Keratinocyte (primary cell): ENCODE results near the gene PLAC9. TPM values are rescaled to one million over a fixed set of nuclear protein-coding genes. Genes with fewer than 3 reads are reported as not detected.

Experiments used
- DNase-seq: peaks from one replicate; pipeline ENCODE4 v3.0.0-alpha.2; 2011; ENCODE audit warnings: low read depth, missing footprints, low spot score
- FAIRE-seq: peaks from 2 replicates; lab custom pipeline; 2011; peaks lifted over from hg19 to GRCh38; lab: Jason Lieb, UNC
- H2AFZ ChIP-seq: 2 replicates; pipeline ENCODE4 v1.6.0; 2012; ENCODE audit warnings: low read length, control low read depth, inconsistent platforms; ENCODE audit not compliant: control insufficient read depth
- H3K27ac ChIP-seq: 2 replicates; pipeline ENCODE4 v1.5.1; 2011; ENCODE audit warnings: low read length; ENCODE audit not compliant: control insufficient read depth, insufficient read depth
- H3K27me3 ChIP-seq: 3 replicates; pipeline ENCODE4 v1.6.0; 2011; ENCODE audit warnings: low read length; ENCODE audit not compliant: control insufficient read depth, insufficient read depth; ENCODE audit errors: extremely low read depth
- H3K36me3 ChIP-seq, 2 experiments: 2 replicates in 1 of 2; 3 replicates in 1 of 2; pipeline ENCODE4 v1.5.1; 2011; ENCODE audit warnings: low read length in 2 of 2, mild to moderate bottlenecking in 1 of 2; ENCODE audit not compliant: control insufficient read depth in 2 of 2, insufficient read depth in 2 of 2; ENCODE audit errors: extremely low read depth in 1 of 2
- H3K4me1 ChIP-seq: 3 replicates; pipeline ENCODE4 v1.5.1; 2011; ENCODE audit warnings: low read length; ENCODE audit not compliant: control insufficient read depth, insufficient read depth; ENCODE audit errors: extremely low read depth
- H3K4me2 ChIP-seq: 3 replicates; pipeline ENCODE4 v1.6.0; 2011; ENCODE audit warnings: low read depth, low read length; ENCODE audit not compliant: control insufficient read depth, insufficient read depth; ENCODE audit errors: extremely low read depth
- H3K4me3 ChIP-seq, 3 experiments: fragments of 200-600 bp in 1 of 3; sonication (generic) in 1 of 3; 2 replicates in 2 of 3; 3 replicates in 1 of 3; pipeline ENCODE4 v1.5.1; 2011 to 2016; ENCODE audit warnings: low read length in 3 of 3, mild to moderate bottlenecking in 3 of 3, control low read depth in 2 of 3, inconsistent platforms in 1 of 3, low read depth in 1 of 3, mixed read lengths in 1 of 3, mixed run types in 1 of 3, moderate library complexity in 1 of 3; ENCODE audit not compliant: control insufficient read depth in 2 of 3, insufficient read depth in 2 of 3; ENCODE audit errors: extremely low read depth in 1 of 3
- H3K79me2 ChIP-seq: 2 replicates; pipeline ENCODE4 v1.6.0; 2012; ENCODE audit warnings: low read length; ENCODE audit not compliant: control insufficient read depth, insufficient read depth
- H3K9ac ChIP-seq: 3 replicates; pipeline ENCODE4 v1.6.0; 2011; ENCODE audit warnings: low read length; ENCODE audit not compliant: control insufficient read depth, insufficient read depth; ENCODE audit errors: extremely low read depth
- H3K9me1 ChIP-seq: 3 replicates; pipeline ENCODE4 v1.6.0; 2011; ENCODE audit warnings: low read length; ENCODE audit not compliant: control insufficient read depth, insufficient read depth; ENCODE audit errors: extremely low read depth
- H3K9me3 ChIP-seq: 2 replicates; pipeline ENCODE4 v1.5.1; 2012; ENCODE audit warnings: low read depth, low read length; ENCODE audit not compliant: control insufficient read depth
- H4K20me1 ChIP-seq: 3 replicates; pipeline ENCODE4 v1.6.0; 2011; ENCODE audit warnings: low read length; ENCODE audit not compliant: control insufficient read depth, insufficient read depth; ENCODE audit errors: extremely low read depth
- EZH2 ChIP-seq: IDR thresholded peaks from one replicate; pipeline ENCODE4 v1.6.1; 2012; ENCODE audit warnings: inconsistent platforms, mild to moderate bottlenecking, low read length, moderate library complexity
- dilution Hi-C: fragments of 300-500 bp; cut with MboI; formaldehyde crosslinking; loops from one replicate; pipeline ENCODE4 v1.7.0; 2020; ENCODE audit warnings: low sequenced_read_pairs; ENCODE audit not compliant: extremely low pct_ligation_motif_present
- polyA plus RNA-seq, 5 experiments: library from polyadenylated mRNA; depleted of rRNA in 3 of 5; stranded (reverse) in 3 of 5; stranded (forward) in 1 of 5; unstranded in 1 of 5; fragments of >200 nt; gene quantifications; 1 replicate in 1 of 5; 2 replicates in 3 of 5; 3 replicates in 1 of 5; pipeline versions ENCODE4 v1.2.1 to v1.2.3, GENCODE V29; 2011 to 2012; ENCODE audit warnings: missing spikeins in 2 of 5, low read depth in 1 of 5, low replicate concordance in 1 of 5
- TF ChIP-seq, protein P1 (sequence below), 3 experiments: IDR thresholded peaks in 1 of 3; conservative IDR thresholded peaks in 1 of 3; optimal IDR thresholded peaks in 1 of 3; 2 replicates in 2 of 3; 3 replicates in 1 of 3; pipeline versions ENCODE3 to v1.5.1; 2011; ENCODE audit warnings: low read length in 3 of 3, mild to moderate bottlenecking in 3 of 3, moderate library complexity in 2 of 3, control low read depth in 1 of 3, inconsistent platforms in 1 of 3; ENCODE audit not compliant: insufficient read depth in 2 of 3; ENCODE audit errors: extremely low read depth in 1 of 3

Gene PLAC9
- polyA plus RNA-seq, 1 donor (not counting 4 experiments of a cell fraction or from before 2014, with no cell fraction given) = 0.39 TPM

DNA sequence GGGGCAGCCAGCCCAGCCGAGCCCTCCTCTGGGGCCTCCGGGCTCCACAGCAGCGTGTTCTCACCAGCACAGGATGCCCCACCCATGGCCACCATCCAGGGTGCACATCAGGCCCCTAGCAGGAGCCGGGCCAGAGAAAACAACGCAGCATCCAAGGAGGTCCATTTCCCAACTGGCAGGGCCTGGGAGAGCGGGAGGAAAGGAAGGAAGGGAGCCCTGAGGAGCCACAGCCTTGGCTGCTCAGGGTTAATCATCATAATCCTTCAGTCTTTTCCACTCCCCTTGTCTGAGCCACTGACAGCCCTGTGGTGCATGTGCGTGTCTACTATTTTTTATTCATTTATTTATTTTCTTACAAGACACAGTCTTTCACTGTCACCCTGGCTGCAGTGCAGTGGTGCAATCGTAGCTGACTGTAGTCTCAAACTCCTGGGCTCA, 3.6 kb downstream of the PLAC9 start:
- no peak overlapping the region for H3K4me2 ChIP-seq
- H2AFZ ChIP-seq = no peak overlapping the region
- H3K4me3 ChIP-seq = no peak overlapping the region
- no peaks in the 10 kb centered on the region for H3K79me2 ChIP-seq
- H3K9me3 ChIP-seq = no peaks in the 10 kb centered on the region
- no peaks in the 10 kb centered on the region for H4K20me1 ChIP-seq
- H3K27ac ChIP-seq = no peak overlapping the region
- DNase-seq (no peak), FAIRE-seq (no peak)
- dilution Hi-C loops = no loop called here
- H3K27me3 ChIP-seq = peaks cover 17% of the 10 kb centered on the region
- H3K9me1 ChIP-seq = no peaks in the 10 kb centered on the region
- H3K4me1 ChIP-seq = peaks cover 5% of the 10 kb centered on the region
- H3K9ac ChIP-seq = no peak overlapping the region
- no peak for TF ChIP-seq EZH2
- TF ChIP-seq, protein P1, sequence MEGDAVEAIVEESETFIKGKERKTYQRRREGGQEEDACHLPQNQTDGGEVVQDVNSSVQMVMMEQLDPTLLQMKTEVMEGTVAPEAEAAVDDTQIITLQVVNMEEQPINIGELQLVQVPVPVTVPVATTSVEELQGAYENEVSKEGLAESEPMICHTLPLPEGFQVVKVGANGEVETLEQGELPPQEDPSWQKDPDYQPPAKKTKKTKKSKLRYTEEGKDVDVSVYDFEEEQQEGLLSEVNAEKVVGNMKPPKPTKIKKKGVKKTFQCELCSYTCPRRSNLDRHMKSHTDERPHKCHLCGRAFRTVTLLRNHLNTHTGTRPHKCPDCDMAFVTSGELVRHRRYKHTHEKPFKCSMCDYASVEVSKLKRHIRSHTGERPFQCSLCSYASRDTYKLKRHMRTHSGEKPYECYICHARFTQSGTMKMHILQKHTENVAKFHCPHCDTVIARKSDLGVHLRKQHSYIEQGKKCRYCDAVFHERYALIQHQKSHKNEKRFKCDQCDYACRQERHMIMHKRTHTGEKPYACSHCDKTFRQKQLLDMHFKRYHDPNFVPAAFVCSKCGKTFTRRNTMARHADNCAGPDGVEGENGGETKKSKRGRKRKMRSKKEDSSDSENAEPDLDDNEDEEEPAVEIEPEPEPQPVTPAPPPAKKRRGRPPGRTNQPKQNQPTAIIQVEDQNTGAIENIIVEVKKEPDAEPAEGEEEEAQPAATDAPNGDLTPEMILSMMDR (optimal IDR thresholded peaks at IDR 0.05 in 1 of 3, IDR thresholded peaks at IDR 0.05 in 1 of 3, conservative IDR thresholded peaks at IDR 0.05 in 1 of 3; ENCODE audit: extremely low read depth in 1 of 3, insufficient read depth in 2 of 3, low read length in 3 of 3) = no peak
- no peaks in the 10 kb centered on the region for H3K36me3 ChIP-seq

DNA sequence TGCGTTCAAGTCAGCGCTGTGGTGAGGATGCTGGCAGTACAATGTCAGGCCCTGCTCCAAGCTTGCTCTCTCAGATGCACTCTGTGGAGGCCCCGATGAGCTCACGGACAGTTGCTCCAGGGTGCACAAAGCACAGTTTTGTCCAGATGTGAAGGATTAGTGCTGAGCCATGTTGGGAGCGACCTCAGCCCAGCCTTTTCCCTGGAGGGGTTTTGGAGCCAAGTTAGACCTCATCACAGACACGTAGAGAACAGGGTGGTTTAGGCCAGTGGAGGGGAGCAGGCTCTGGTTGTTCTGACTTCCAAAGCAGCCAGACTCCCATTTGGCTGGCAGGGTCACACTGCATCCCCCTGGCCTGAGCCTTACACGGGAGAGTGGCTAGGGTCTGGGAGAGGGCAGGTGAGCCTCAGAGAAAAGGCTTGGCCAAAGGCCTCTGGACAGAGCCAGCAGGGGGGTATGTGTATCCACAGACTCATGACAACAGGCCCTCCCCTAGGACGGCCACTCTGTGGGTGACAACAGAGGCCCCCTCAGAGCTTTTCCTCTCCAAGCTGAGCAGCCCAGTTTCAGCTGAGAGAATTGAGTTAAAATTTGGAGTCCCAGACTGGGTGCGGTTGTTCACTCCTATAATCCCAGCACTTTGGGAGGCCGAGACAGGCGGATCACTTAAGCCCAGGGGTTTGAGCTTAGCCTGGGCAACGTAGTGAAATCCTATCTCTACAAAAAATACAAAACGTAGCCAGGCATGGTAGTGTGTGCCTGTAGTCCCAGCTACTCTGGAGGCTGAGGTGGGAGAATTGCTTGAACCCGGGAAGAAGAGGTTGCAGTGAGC, 4.7 kb downstream of the PLAC9 start:
- no peaks in the 10 kb centered on the region for H3K79me2 ChIP-seq
- H3K36me3 ChIP-seq = no peaks in the 10 kb centered on the region
- H3K9me1 ChIP-seq = no peaks in the 10 kb centered on the region
- no peak overlapping the region for H3K4me3 ChIP-seq
- no peaks in the 10 kb centered on the region for H4K20me1 ChIP-seq
- no peak for DNase-seq
- peaks cover 17% of the 10 kb centered on the region for H3K27me3 ChIP-seq
- FAIRE-seq = no peak
- dilution Hi-C loops = no loop called here
- H2AFZ ChIP-seq = peak overlapping the region; percentile 4
- H3K4me2 ChIP-seq = no peak overlapping the region
- TF ChIP-seq, protein P1 (optimal IDR thresholded peaks at IDR 0.05 in 1 of 3, IDR thresholded peaks at IDR 0.05 in 1 of 3, conservative IDR thresholded peaks at IDR 0.05 in 1 of 3; ENCODE audit: extremely low read depth in 1 of 3, insufficient read depth in 2 of 3, low read length in 3 of 3) = no peak
- TF ChIP-seq EZH2 = no peak
- no peak overlapping the region for H3K27ac ChIP-seq
- H3K9ac ChIP-seq = no peak overlapping the region
- peaks cover 5% of the 10 kb centered on the region for H3K4me1 ChIP-seq
- no peaks in the 10 kb centered on the region for H3K9me3 ChIP-seq
